ENCODE data around the gene CRYGB. TPM values are rescaled to one million over a fixed set of nuclear protein-coding genes. Genes with fewer than 3 reads are reported as not detected.

Gene CRYGB, protein sequence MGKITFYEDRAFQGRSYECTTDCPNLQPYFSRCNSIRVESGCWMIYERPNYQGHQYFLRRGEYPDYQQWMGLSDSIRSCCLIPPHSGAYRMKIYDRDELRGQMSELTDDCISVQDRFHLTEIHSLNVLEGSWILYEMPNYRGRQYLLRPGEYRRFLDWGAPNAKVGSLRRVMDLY
- total RNA-seq (not detected), polyA plus RNA-seq (not detected), total RNA-seq (not detected)

DNA sequence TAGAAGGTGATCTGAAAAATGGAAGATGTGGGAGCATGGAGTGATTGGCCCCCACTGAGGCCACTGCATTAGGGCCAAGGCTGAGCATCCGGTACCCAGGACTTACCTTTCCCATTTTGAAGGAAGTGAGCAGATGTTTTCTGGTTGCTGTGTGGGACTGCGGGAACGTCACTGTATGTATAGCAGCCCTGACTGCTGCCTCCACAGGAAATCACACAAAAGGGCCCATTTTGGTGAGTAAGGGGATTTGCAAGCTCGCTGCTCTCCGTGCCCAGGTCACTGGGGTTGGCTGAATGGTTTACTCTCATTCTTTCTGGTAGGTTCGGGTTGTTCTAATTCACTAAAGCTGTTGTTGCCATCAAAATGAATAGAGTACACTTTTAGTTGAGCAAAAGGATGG, at the start of gene CRYGB:
TSS of gene CRYGB (minus strand) at position 153 of the 400 bp plus-strand sequence. CDS start at position 115, 38 bp downstream.
- Mint-ChIP-seq H3K4me1 (no peaks in the 10 kb centered on the region), H3K36me3 (peaks cover 0 to 7% (median 5%) of the 10 kb centered on the region in 5 donors), H3K4me3 (no peak within 1 kb of the TSS), H3K27me3 (peaks cover 0 to 15% (median 3%) of the 10 kb centered on the region in 5 donors), H3K9me3 (peaks cover 0 to 10% (median 7%) of the 10 kb centered on the region in 11 donors), H3K27ac (no peak within 1 kb of the TSS)
- ATAC-seq (no peak), DNase-seq (no peak)
- ChIA-PET CTCF (no interaction called here), POLR2A (no interaction called here)
- no peak within 1 kb of the TSS for H3K4me3 ChIP-seq (ENCODE audit: low read length)
- intact Hi-C loops (cut with micrococcal nuclease) = no loop called here
- H3K4me1 ChIP-seq (ENCODE audit: control insufficient read depth in 2 of 2, insufficient read depth in 2 of 2, low read length in 2 of 2) = no peaks in the 10 kb centered on the region
- H3K27me3 ChIP-seq (ENCODE audit: control insufficient read depth in 2 of 2, insufficient read depth in 2 of 2, low read length in 2 of 2) = no peaks in the 10 kb centered on the region
- no peak within 1 kb of the TSS for H3K27ac ChIP-seq (ENCODE audit: low read depth, low read length)
- no peaks in the 10 kb centered on the region for H3K9me3 ChIP-seq (ENCODE audit: control insufficient read depth in 2 of 3, low read length in 3 of 3)
- no peaks in the 10 kb centered on the region for H3K36me3 ChIP-seq (ENCODE audit: control insufficient read depth in 2 of 3, insufficient read depth in 3 of 3, low read length in 3 of 3)

DNA sequence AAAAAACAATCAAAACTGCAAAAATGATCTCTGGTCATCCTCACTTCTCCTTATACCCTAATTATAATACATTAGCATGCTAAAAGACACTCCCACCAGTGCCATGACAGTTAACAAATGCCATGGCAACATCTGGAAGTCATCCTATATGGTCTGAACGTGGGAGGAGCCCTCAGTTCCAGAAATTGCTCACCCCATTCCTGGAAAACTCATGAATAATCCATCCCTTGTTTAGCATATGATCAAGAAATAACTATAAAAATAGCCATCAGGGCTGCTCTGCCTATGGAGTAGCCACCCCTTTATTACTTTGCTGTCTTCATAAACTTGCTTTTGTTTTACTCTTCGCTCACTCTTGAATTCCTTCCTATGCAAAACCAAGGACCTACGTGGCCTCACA, 49.6 kb upstream of the CRYGB start:
- H3K27me3 ChIP-seq (ENCODE audit: control insufficient read depth in 2 of 2, insufficient read depth in 2 of 2, low read length in 2 of 2) = no peaks in the 10 kb centered on the region
- Mint-ChIP-seq H3K9me3 (no peaks in the 10 kb centered on the region), H3K4me1 (peaks cover 0 to 1% (median 0%) of the 10 kb centered on the region in 7 donors), H3K4me3 (no peak overlapping the region), H3K27me3 (peaks cover 0 to 5% (median 4%) of the 10 kb centered on the region in 5 donors), H3K27ac (no peak overlapping the region), H3K36me3 (no peaks in the 10 kb centered on the region)
- ATAC-seq (no peak), DNase-seq (no peak)
- no peaks in the 10 kb centered on the region for H3K36me3 ChIP-seq (ENCODE audit: control insufficient read depth in 2 of 3, insufficient read depth in 3 of 3, low read length in 3 of 3)
- intact Hi-C loops (cut with micrococcal nuclease) = no loop called here
- H3K4me1 ChIP-seq (ENCODE audit: control insufficient read depth in 2 of 2, insufficient read depth in 2 of 2, low read length in 2 of 2) = no peaks in the 10 kb centered on the region
- CTCF ChIA-PET = no interaction called here
- no peak overlapping the region for H3K27ac ChIP-seq (ENCODE audit: low read depth, low read length)
- H3K4me3 ChIP-seq (ENCODE audit: low read length) = no peak overlapping the region
- POLR2A ChIA-PET = no interaction called here
- no peaks in the 10 kb centered on the region for H3K9me3 ChIP-seq (ENCODE audit: control insufficient read depth in 2 of 3, low read length in 3 of 3)

DNA sequence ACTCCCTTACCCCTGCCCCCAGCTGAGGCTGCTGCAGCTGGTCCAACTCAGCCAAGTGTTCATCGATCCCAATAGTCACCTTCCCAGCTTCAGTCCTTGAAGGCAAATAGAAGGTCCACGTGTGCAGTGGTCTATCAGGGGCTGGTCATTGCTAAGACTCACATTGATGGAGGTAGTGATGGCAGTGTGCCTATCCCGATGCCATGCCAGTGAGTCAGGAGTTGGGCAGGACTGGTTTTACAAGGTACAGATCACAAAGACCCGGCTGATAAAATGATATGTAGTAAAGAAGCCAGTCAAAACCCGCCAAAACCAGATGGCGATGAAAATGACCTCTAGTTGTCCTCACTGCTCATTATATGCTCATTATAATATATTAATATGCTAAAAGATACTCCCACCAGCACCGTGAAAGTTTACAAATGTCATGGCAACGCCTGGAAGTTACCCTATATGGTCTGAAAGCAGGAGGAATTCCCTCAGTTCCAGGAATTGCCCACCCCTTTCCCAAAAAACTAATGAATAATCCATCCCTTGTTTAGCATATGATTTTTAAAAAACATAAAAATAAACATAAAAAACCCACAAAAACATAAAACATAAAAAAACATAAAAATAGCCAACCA, 46.8 kb upstream of the CRYGB start:
- no peaks in the 10 kb centered on the region for H3K36me3 Mint-ChIP-seq
- no peak overlapping the region for H3K27ac Mint-ChIP-seq
- H3K4me3 ChIP-seq (ENCODE audit: low read length) = no peak overlapping the region
- H3K27me3 Mint-ChIP-seq = peaks cover 0 to 8% (median 2%) of the 10 kb centered on the region in 5 donors
- no peaks in the 10 kb centered on the region for H3K4me1 ChIP-seq (ENCODE audit: control insufficient read depth in 2 of 2, insufficient read depth in 2 of 2, low read length in 2 of 2)
- H3K9me3 Mint-ChIP-seq = no peaks in the 10 kb centered on the region
- no peak for DNase-seq
- ChIA-PET POLR2A (no interaction called here), CTCF (no interaction called here)
- no peaks in the 10 kb centered on the region for H3K27me3 ChIP-seq (ENCODE audit: control insufficient read depth in 2 of 2, insufficient read depth in 2 of 2, low read length in 2 of 2)
- H3K36me3 ChIP-seq (ENCODE audit: control insufficient read depth in 2 of 3, insufficient read depth in 3 of 3, low read length in 3 of 3) = no peaks in the 10 kb centered on the region
- H3K27ac ChIP-seq (ENCODE audit: low read depth, low read length) = no peak overlapping the region
- no peak for ATAC-seq
- no peak overlapping the region for H3K4me3 Mint-ChIP-seq
- no peaks in the 10 kb centered on the region for H3K9me3 ChIP-seq (ENCODE audit: control insufficient read depth in 2 of 3, low read length in 3 of 3)
- intact Hi-C loops (cut with micrococcal nuclease) = no loop called here
- peaks cover 0 to 2% (median 0%) of the 10 kb centered on the region in 7 donors for H3K4me1 Mint-ChIP-seq

DNA sequence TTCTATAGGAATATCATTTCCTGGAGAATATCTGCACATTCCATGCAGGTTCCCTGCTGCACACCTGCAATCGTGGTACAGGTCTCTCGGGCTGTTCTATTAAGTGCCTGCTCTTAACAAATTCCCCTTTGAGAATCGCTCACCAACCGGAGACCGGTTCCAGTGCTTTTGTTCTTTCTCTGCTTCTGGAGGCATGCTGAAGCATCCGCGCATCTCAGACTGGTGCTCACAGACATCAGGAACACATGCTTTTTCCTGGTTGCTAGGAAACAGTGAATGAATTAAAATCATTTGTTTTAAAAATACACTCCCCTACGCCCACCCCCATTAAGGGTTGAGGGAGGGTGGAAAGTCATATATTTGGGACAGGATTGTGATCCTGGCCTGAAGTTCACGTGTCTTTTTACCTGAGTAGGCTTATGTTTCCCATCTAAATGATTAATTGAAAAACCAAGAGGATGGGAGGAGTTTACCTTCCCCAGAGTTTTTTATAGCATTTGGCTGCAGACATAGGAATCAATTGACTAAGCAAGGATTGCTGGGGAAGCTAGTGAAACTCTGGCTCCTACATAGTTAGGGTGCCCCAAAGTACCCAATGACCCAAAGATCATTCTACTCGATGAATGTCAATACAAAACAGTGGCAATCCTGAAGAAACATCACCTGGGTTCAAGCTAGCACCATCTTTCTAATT, 44.0 kb upstream of the CRYGB start, which contains the start of gene C2orf80:
TSS of gene C2orf80 (minus strand) at position 221 of the 694 bp plus-strand sequence. CDS start 3,044 bp downstream, outside the sequence.
- no peak within 1 kb of the TSS for H3K27ac Mint-ChIP-seq
- POLR2A ChIA-PET = no interaction called here
- H3K36me3 ChIP-seq (ENCODE audit: control insufficient read depth in 2 of 3, insufficient read depth in 3 of 3, low read length in 3 of 3) = no peaks in the 10 kb centered on the region

DNA sequence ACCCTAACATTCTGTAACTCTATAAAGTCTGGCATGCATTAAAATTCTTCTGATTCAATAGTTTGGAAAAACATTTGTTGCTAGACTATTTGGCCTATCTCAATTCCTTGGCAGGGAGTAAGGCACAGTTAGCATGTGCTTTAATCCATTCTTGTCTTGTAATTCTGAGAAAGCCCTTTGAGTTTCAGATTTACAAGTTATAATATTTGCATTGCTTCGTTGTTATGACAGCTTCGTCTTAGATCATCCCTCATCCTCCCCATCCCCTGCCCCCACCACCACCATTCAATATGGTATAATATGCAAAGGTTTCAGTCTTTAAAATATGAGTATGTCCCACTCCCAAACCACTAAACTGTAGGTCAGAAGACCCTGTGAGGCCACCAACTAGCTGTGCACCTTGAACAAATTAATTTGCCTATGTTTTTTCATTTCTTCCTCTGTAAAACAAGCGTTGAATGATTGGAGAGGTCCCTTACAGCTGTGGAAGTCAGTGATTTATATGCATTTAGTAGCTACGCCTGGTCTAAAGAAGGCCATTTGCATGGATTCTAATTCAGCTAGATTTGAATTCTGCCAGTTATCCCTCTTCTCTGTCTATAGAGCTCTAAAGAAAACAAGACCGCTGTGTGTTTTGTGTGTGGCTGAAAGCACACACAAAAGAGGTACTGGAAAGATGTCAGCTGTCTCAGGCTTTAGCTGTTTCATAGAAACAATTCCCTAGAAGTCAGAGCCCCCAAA, 43.3 kb upstream of the CRYGB start:
- Histone ChIP-seq H3K9me3 (ENCODE audit: control insufficient read depth in 2 of 3, low read length in 3 of 3) (no peaks in the 10 kb centered on the region), H3K27me3 (ENCODE audit: control insufficient read depth in 2 of 2, insufficient read depth in 2 of 2, low read length in 2 of 2) (no peaks in the 10 kb centered on the region), H3K36me3 (ENCODE audit: control insufficient read depth in 2 of 3, insufficient read depth in 3 of 3, low read length in 3 of 3) (no peaks in the 10 kb centered on the region), H3K27ac (ENCODE audit: low read depth, low read length) (no peak overlapping the region), H3K4me1 (ENCODE audit: control insufficient read depth in 2 of 2, insufficient read depth in 2 of 2, low read length in 2 of 2) (no peaks in the 10 kb centered on the region), H3K4me3 (ENCODE audit: low read length) (no peak overlapping the region)
- H3K9me3 Mint-ChIP-seq = no peaks in the 10 kb centered on the region
- no peaks in the 10 kb centered on the region for H3K36me3 Mint-ChIP-seq
- H3K27me3 Mint-ChIP-seq = peaks cover 0 to 13% (median 6%) of the 10 kb centered on the region in 5 donors
- DNase-seq (no peak), ATAC-seq (no peak)
- no peak overlapping the region for H3K27ac Mint-ChIP-seq
- no peak overlapping the region for H3K4me3 Mint-ChIP-seq
- H3K4me1 Mint-ChIP-seq = peaks cover 0 to 2% (median 0%) of the 10 kb centered on the region in 7 donors
- ChIA-PET POLR2A (no interaction called here), CTCF (no interaction called here)
- intact Hi-C loops (cut with micrococcal nuclease) = no loop called here

More for the DNA sequence above, 44.0 kb upstream of the CRYGB start, which contains the start of gene C2orf80:
- ATAC-seq (no peak), DNase-seq (no peak)
- Histone ChIP-seq H3K4me1 (ENCODE audit: control insufficient read depth in 2 of 2, insufficient read depth in 2 of 2, low read length in 2 of 2) (no peaks in the 10 kb centered on the region), H3K4me3 (ENCODE audit: low read length) (no peak within 1 kb of the TSS), H3K27me3 (ENCODE audit: control insufficient read depth in 2 of 2, insufficient read depth in 2 of 2, low read length in 2 of 2) (no peaks in the 10 kb centered on the region), H3K27ac (ENCODE audit: low read depth, low read length) (no peak within 1 kb of the TSS), H3K9me3 (ENCODE audit: control insufficient read depth in 2 of 3, low read length in 3 of 3) (no peaks in the 10 kb centered on the region)
- Mint-ChIP-seq H3K4me3 (no peak within 1 kb of the TSS), H3K36me3 (no peaks in the 10 kb centered on the region), H3K9me3 (no peaks in the 10 kb centered on the region), H3K27me3 (peaks cover 0 to 7% (median 4%) of the 10 kb centered on the region in 5 donors), H3K4me1 (peaks cover 0 to 2% (median 0%) of the 10 kb centered on the region in 7 donors)
- intact Hi-C loops (cut with micrococcal nuclease) = no loop called here
- CTCF ChIA-PET = no interaction called here

DNA sequence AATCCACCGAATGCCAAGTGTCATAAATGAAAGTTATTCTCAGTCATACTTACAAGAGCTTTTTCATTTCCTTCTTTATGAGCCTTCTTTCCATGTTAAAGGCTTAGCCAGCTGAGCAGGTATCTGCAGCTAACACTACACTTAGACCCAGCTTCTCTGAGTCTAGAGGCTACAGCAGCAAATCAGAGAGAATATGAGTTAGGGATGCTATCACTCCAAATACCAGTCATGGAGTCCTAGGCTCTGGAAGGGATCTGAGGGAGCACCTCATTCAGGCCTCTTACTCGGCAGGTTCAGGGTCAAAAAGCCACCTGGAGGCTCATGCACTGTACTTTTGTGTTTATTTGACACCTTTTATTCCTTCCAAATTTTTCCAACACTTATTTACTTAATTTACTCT, 40.9 kb upstream of the CRYGB start:
- Mint-ChIP-seq H3K36me3 (no peaks in the 10 kb centered on the region), H3K27me3 (peaks cover 5 to 31% (median 19%) of the 10 kb centered on the region in 5 donors), H3K27ac (no peak overlapping the region), H3K4me3 (no peak overlapping the region), H3K4me1 (peaks cover 0 to 2% (median 0%) of the 10 kb centered on the region in 7 donors), H3K9me3 (no peaks in the 10 kb centered on the region)
- ChIA-PET POLR2A (no interaction called here), CTCF (no interaction called here)
- no peaks in the 10 kb centered on the region for H3K36me3 ChIP-seq (ENCODE audit: control insufficient read depth in 2 of 3, insufficient read depth in 3 of 3, low read length in 3 of 3)
- H3K4me1 ChIP-seq (ENCODE audit: control insufficient read depth in 2 of 2, insufficient read depth in 2 of 2, low read length in 2 of 2) = no peaks in the 10 kb centered on the region
- DNase-seq (no peak), ATAC-seq (no peak)
- H3K9me3 ChIP-seq (ENCODE audit: control insufficient read depth in 2 of 3, low read length in 3 of 3) = no peaks in the 10 kb centered on the region
- no peak overlapping the region for H3K4me3 ChIP-seq (ENCODE audit: low read length)
- H3K27ac ChIP-seq (ENCODE audit: low read depth, low read length) = no peak overlapping the region
- H3K27me3 ChIP-seq (ENCODE audit: control insufficient read depth in 2 of 2, insufficient read depth in 2 of 2, low read length in 2 of 2) = no peaks in the 10 kb centered on the region
- intact Hi-C loops (cut with micrococcal nuclease) = no loop called here
